CD4-positive, alpha-beta T cell treated with Interleukin-17A for 1 hour (primary cell): ENCODE data around the gene BTBD10.
"Not testable (repeated sequence)": the region's sequence is repeated elsewhere in the genome, so short reads cannot be mapped to it uniquely, and the experiment has no call there.

ENCODE experiments used
- DNase-seq: peaks from one replicate; pipeline ENCODE4 v3.0.0-alpha.2; 2020

Gene BTBD10

GRCh38 chr11:13438291-13438690 is 24.7 kb downstream of the BTBD10 start:
- no peak for DNase-seq

- DNase-seq, result not testable (repeated sequence)
Observed at GRCh38 chr11:13436836-13437235, 26.2 kb downstream of the BTBD10 start.

- no peak for DNase-seq
Observed at GRCh38 chr11:13434247-13435205, 28.5 kb downstream of the BTBD10 start.

- DNase-seq, result no peak
Observed at GRCh38 chr11:13433437-13433836, 29.6 kb downstream of the BTBD10 start.

GRCh38 chr11:13429836-13430235 is 33.2 kb downstream of the BTBD10 start:
- no peak for DNase-seq

GRCh38 chr11:13429288-13429687 is 33.7 kb downstream of the BTBD10 start:
- DNase-seq, result no peak

GRCh38 chr11:13427440-13427839 is 35.6 kb downstream of the BTBD10 start:
- DNase-seq, result no peak

- DNase-seq, result no peak
Observed at GRCh38 chr11:13423372-13423771, 39.6 kb downstream of the BTBD10 start.

- DNase-seq, result no peak
Observed at GRCh38 chr11:13421561-13421960, 41.5 kb downstream of the BTBD10 start.

- DNase-seq, result no peak
Observed at GRCh38 chr11:13415201-13415600, 47.8 kb downstream of the BTBD10 start.

- no peak for DNase-seq
Observed at GRCh38 chr11:13405220-13405619, 57.8 kb downstream of the BTBD10 start.

GRCh38 chr11:13398335-13398734 is 64.7 kb downstream of the BTBD10 start:
- DNase-seq, result not testable (repeated sequence)

- DNase-seq, result no peak
Observed at GRCh38 chr11:13391217-13391616, 71.8 kb downstream of the BTBD10 start.

GRCh38 chr11:13388741-13389140 is 74.3 kb downstream of the BTBD10 start:
- DNase-seq, result no peak

- no peak for DNase-seq
Observed at GRCh38 chr11:13386567-13386966, 76.5 kb downstream of the BTBD10 start.

GRCh38 chr11:13384908-13385640 is 77.9 kb downstream of the BTBD10 start:
- peak; percentile 37 for DNase-seq

- no peak for DNase-seq
Observed at GRCh38 chr11:13382751-13383150, 80.3 kb downstream of the BTBD10 start.

GRCh38 chr11:13380731-13381130 is 82.3 kb downstream of the BTBD10 start:
- no peak for DNase-seq

GRCh38 chr11:13378316-13378715 is 84.7 kb downstream of the BTBD10 start:
- no peak for DNase-seq

GRCh38 chr11:13376838-13377237 is 86.2 kb downstream of the BTBD10 start:
- no peak for DNase-seq

- DNase-seq, result no peak
Observed at GRCh38 chr11:13376402-13376801, 86.6 kb downstream of the BTBD10 start.

- DNase-seq, result no peak
Observed at GRCh38 chr11:13375798-13376197, 87.2 kb downstream of the BTBD10 start.

GRCh38 chr11:13373216-13373615 is 89.8 kb downstream of the BTBD10 start:
- DNase-seq, result no peak

GRCh38 chr11:13368041-13368446 is 95.0 kb downstream of the BTBD10 start:
- DNase-seq, result no peak
